ENCODE measurements around the gene TBC1D22A.

The TBC1D22A gene

GRCh38 chr22:46967445-46968358 is 205.3 kb downstream of the TBC1D22A start:
- TF ChIP-seq CTCF (IDR thresholded peaks at IDR 0.05; ENCODE audit: insufficient read depth, low read depth, low read length, missing control alignments), result no peak
- DNase-seq (ENCODE audit: low read depth), result no peak
- H3K4me3 ChIP-seq (ENCODE audit: low read length), result no peak overlapping the region

DNA sequence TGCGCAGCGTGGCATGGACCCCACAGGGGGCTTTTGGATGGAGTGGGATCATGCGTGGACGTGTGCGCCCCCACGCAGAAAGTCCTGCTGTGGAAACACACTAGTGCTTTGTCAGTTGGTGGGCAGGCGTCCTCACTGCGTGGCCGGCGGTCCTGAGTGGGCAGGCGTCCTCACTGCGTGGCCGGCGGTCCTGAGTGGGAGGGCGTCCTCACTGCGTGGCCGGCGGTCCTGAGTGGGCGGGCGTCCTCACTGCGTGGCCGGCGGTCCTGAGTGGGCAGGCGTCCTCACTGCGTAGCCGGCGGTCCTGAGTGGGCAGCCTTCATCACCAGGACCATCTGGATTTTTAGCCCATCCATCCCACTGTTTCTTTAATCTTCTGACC is 205.9 kb downstream of the TBC1D22A start:
- DNase-seq (ENCODE audit: low read depth), result no peak
- TF ChIP-seq CTCF (IDR thresholded peaks at IDR 0.05; ENCODE audit: insufficient read depth, low read depth, low read length, missing control alignments), result no peak
- H3K4me3 ChIP-seq (ENCODE audit: low read length), result no peak overlapping the region

DNA sequence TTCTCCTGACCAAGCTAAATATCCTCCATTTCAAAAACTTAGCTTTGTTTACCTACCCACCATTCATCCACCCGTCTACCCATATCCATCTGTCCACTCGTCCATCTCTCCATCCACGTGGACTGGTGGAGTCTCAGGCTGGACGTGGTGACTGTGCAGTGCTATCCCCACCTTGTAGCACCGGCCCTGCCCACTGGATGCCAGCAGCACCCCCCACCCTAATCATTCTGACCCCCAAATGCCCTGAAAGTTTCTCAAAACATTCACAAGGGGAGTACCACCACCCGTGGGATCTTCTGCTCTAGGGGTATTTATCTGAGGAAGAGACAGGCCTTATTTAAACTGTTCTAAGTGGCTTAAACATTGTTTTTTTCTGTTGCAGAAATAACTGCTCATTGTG is 206.4 kb downstream of the TBC1D22A start:
- no peak for TF ChIP-seq CTCF (IDR thresholded peaks at IDR 0.05; ENCODE audit: insufficient read depth, low read depth, low read length, missing control alignments)
- DNase-seq (ENCODE audit: low read depth), result no peak
- no peak overlapping the region for H3K4me3 ChIP-seq (ENCODE audit: low read length)

GRCh38 chr22:46969491-46969890 is 207.0 kb downstream of the TBC1D22A start:
- no peak for TF ChIP-seq CTCF (IDR thresholded peaks at IDR 0.05; ENCODE audit: insufficient read depth, low read depth, low read length, missing control alignments)
- H3K4me3 ChIP-seq (ENCODE audit: low read length), result no peak overlapping the region
- no peak for DNase-seq (ENCODE audit: low read depth)

DNA sequence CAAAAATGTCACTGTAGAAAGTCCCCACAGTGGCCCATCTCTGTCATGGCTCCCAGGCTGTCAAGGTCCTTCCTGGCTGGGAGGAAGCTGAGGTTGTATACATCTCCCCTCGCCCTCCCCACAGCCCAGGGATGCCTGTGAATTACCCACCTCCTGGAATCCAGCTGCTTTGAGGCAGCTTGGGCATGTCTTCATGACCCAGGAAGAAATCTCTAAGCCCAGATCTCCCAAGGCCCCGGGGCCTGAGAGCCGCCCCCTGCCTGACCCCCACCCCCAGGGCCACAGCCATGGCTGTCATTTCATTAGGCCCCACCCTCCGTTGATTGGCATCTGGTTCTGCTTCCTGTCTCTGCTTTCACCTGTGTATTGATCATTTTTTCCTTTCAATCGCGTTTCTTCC is 207.5 kb downstream of the TBC1D22A start:
- no peak overlapping the region for H3K4me3 ChIP-seq (ENCODE audit: low read length)
- TF ChIP-seq CTCF (IDR thresholded peaks at IDR 0.05; ENCODE audit: insufficient read depth, low read depth, low read length, missing control alignments), result no peak

GRCh38 chr22:46970411-46971098 is 208.1 kb downstream of the TBC1D22A start:
- H3K4me3 ChIP-seq (ENCODE audit: low read length), result no peak overlapping the region
- no peak for DNase-seq (ENCODE audit: low read depth)
- TF ChIP-seq CTCF (IDR thresholded peaks at IDR 0.05; ENCODE audit: insufficient read depth, low read depth, low read length, missing control alignments), result no peak

More for the DNA sequence above, 207.5 kb downstream of the TBC1D22A start:
- no peak for DNase-seq (ENCODE audit: low read depth)

All from epithelial cell of esophagus (primary cell).